ENCODE data around the gene C10orf71. TPM values are rescaled to one million over a fixed set of nuclear protein-coding genes. Genes with fewer than 3 reads are reported as not detected.
A peak's percentile ranks its signal among the peaks of the same experiment; 100 is the strongest.

C10orf71 gene
- total RNA-seq, 5 donors from 2014 or later (not counting 1 experiment from before 2014, with no cell fraction given): not detected

DNA sequence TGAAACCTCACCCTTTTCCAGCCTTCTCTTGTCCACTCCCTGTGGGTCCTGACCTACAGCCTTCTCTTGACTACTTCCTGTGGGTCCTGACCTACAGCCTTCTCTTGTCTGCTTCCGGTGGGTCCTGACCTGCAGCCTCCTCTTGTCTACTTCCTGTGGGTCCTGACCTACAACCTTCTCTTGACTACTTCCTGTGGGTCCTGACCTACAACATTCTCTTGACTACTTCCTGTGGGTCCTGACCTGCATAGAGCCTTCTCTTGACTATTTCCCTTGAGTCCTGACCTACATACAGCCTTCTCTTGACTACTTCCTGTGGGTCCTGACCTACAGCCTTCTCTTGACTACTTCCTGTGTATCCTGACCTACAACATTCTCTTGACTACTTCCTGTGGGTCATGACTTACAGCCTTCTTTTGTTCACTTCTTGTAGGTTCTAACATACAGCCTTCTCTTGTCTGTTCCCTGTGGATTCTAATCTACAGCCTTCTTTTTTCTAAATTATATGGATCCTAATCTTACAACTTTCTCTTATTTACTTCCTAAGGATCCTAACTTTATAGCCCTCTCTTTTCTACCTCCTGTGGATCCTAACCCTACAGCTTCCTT, 36.5 kb downstream of the C10orf71 start:
- Histone ChIP-seq H3K4me3 (ENCODE audit: control insufficient read depth in 1 of 2, extremely low read depth in 1 of 2, low read length in 1 of 2) (no peak overlapping the region), H3K27ac (ENCODE audit: low read length) (peak overlapping the region; percentile 57), H3K27me3 (replicated peaks in 1 of 2; ENCODE audit: control insufficient read depth in 2 of 2, extremely low read depth in 1 of 2, insufficient read depth in 2 of 2, low read length in 1 of 2) (peaks cover 0 to 2% of the 10 kb centered on the region in 2 experiments), H3K36me3 (ENCODE audit: control insufficient read depth in 2 of 2, extremely low read depth in 1 of 2, insufficient read depth in 1 of 2, low read length in 1 of 2) (no peaks in the 10 kb centered on the region), H3K9me3 (no peaks in the 10 kb centered on the region), H3K4me1 (ENCODE audit: control insufficient read depth in 1 of 2, extremely low read depth in 1 of 2, insufficient read depth in 2 of 2, low read length in 2 of 2) (peaks cover 0 to 8% of the 10 kb centered on the region in 2 experiments)
- WGBS (ENCODE audit: insufficient coverage): 69% methylated on average over 1 of the region's 1 CpG
- ATAC-seq (replicated peaks in 1 of 4) (peak in 2 of 4 experiments; percentile 42 to 58), DNase-seq (peak in 1 of 35 experiments; percentile 27)
- Mint-ChIP-seq H3K27ac (peak overlapping the region; percentile 56 to 67), H3K4me3 (no peak overlapping the region), H3K36me3 (peaks cover 9% of the 10 kb centered on the region), H3K9me3 (peaks cover 0 to 20% (median 18%) of the 10 kb centered on the region in 3 donors), H3K27me3 (peaks cover 7 to 11% of the 10 kb centered on the region in 2 donors), H3K4me1 (peaks cover 7 to 17% (median 17%) of the 10 kb centered on the region in 3 donors)
- ChIA-PET CTCF (no interaction called here), POLR2A (no interaction called here)

DNA sequence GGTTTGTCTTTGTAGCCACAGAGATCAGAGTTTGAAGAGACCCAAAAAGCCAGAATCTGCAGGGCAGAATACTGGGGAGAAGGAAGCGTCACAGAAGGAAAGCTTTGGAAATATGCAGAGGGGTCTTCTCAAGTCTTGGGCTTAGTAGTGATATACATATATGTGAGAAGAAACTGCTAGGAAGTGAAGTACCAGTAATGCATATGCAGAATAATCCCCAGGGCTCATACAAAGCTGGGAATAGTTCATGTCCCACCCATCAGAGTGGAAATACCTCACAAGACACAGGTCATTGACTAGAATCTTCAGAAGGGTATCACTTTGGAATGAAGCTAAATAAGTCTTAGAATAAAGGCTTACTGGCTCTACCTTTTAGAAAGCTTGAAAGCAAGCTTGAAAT, 39.6 kb downstream of the C10orf71 start:
- H3K27ac Mint-ChIP-seq: no peak overlapping the region
- peaks cover 0 to 20% (median 18%) of the 10 kb centered on the region in 3 donors for H3K9me3 Mint-ChIP-seq
- ATAC-seq (replicated peaks in 1 of 4) (no peak), DNase-seq (no peak)
- POLR2A ChIA-PET: no interaction called here
- H3K27me3 Mint-ChIP-seq: peaks cover 10 to 16% of the 10 kb centered on the region in 2 donors
- peaks cover 9% of the 10 kb centered on the region for H3K36me3 Mint-ChIP-seq
- Histone ChIP-seq H3K27ac (ENCODE audit: low read length) (no peak overlapping the region), H3K4me3 (ENCODE audit: control insufficient read depth in 1 of 2, extremely low read depth in 1 of 2, low read length in 1 of 2) (no peak overlapping the region), H3K4me1 (ENCODE audit: control insufficient read depth in 1 of 2, extremely low read depth in 1 of 2, insufficient read depth in 2 of 2, low read length in 2 of 2) (peaks cover 0 to 8% of the 10 kb centered on the region in 2 experiments), H3K36me3 (ENCODE audit: control insufficient read depth in 2 of 2, extremely low read depth in 1 of 2, insufficient read depth in 1 of 2, low read length in 1 of 2) (no peaks in the 10 kb centered on the region), H3K9me3 (no peaks in the 10 kb centered on the region), H3K27me3 (replicated peaks in 1 of 2; ENCODE audit: control insufficient read depth in 2 of 2, extremely low read depth in 1 of 2, insufficient read depth in 2 of 2, low read length in 1 of 2) (no peaks in the 10 kb centered on the region)
- H3K4me3 Mint-ChIP-seq: peak overlapping the region in 1 of 3 donors; percentile 32
- peaks cover 7 to 17% (median 17%) of the 10 kb centered on the region in 3 donors for H3K4me1 Mint-ChIP-seq
- 86% methylated on average over 1 of the region's 1 CpG for WGBS (ENCODE audit: insufficient coverage)
- CTCF ChIA-PET: no interaction called here

DNA sequence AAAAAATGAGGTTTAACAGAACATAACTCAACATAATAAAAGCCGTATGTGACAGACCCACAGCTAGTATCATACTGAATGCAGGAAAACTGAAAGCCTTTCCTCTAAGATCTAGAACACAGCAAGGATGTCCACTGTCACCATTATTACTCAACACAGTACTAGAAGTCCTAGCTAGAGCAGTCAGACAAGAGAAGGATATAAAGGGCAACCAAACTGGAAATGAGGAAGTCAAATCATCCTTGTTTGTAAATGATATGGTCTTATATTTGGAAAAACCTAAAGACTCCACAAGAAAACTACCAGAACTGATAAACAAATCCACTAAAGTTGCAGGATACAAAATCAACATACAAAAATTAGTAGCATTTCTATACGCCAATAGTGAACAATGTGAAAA, 45.9 kb downstream of the C10orf71 start:
- POLR2A ChIA-PET: no interaction called here
- WGBS (ENCODE audit: insufficient coverage): no CpG with 5 or more reads among the region's 2 CpGs
- Mint-ChIP-seq H3K36me3 (no peaks in the 10 kb centered on the region), H3K4me1 (no peaks in the 10 kb centered on the region), H3K9me3 (peaks cover 0 to 6% (median 4%) of the 10 kb centered on the region in 3 donors), H3K4me3 (no peak overlapping the region), H3K27me3 (peaks cover 5 to 8% of the 10 kb centered on the region in 2 donors), H3K27ac (no peak overlapping the region)
- H3K4me1 ChIP-seq (ENCODE audit: control insufficient read depth in 1 of 2, extremely low read depth in 1 of 2, insufficient read depth in 2 of 2, low read length in 2 of 2): no peaks in the 10 kb centered on the region
- no peak for DNase-seq
- peaks cover 0 to 2% of the 10 kb centered on the region in 2 experiments for H3K27me3 ChIP-seq (replicated peaks in 1 of 2; ENCODE audit: control insufficient read depth in 2 of 2, extremely low read depth in 1 of 2, insufficient read depth in 2 of 2, low read length in 1 of 2)
- no peak for ATAC-seq (replicated peaks in 1 of 4)
- no peak overlapping the region for H3K4me3 ChIP-seq (ENCODE audit: control insufficient read depth in 1 of 2, extremely low read depth in 1 of 2, low read length in 1 of 2)
- H3K27ac ChIP-seq (ENCODE audit: low read length): no peak overlapping the region
- CTCF ChIA-PET: no interaction called here
- H3K9me3 ChIP-seq: no peaks in the 10 kb centered on the region
- no peaks in the 10 kb centered on the region for H3K36me3 ChIP-seq (ENCODE audit: control insufficient read depth in 2 of 2, extremely low read depth in 1 of 2, insufficient read depth in 1 of 2, low read length in 1 of 2)

DNA sequence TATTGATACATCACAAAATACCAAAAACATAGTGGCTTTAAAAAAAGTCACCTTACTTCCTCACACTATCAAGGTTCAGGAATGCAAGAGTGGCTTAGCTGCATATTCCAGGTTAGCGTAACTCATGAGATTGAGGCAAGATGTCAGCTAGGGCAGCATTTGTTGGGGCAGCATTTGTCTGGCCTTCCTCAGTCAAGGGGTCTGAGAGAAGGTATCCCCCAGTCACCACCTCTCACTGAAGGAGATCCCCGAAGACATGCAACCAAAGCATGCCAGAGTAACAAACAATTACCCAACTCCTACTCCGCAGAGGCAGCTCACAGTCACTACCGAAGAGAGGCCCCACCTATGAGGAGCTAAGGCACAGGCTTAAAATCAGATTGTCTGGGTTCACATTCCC, 48.4 kb downstream of the C10orf71 start:
- peaks cover 6 to 12% (median 10%) of the 10 kb centered on the region in 3 donors for H3K9me3 Mint-ChIP-seq

DNA sequence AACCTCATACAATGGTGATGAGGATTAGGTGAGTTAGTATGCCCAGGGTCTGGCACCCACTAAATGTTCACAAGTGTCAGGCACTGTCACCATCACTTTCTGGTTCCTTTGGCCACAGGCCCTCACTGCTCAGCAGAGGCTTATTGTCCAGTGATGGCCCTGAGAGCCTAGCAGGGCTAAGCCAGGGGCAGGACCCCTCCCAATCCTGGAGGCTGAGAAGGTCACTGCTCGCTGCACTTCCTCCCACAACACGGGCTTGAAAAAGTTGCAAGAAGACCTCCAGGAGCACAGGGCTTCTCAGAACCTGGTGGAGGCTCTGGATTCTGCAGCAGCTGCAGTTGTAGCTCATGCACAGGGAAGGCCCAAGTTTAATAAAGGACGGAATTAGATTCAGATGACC, 48.9 kb downstream of the C10orf71 start:
- Histone ChIP-seq H3K4me3 (ENCODE audit: control insufficient read depth in 1 of 2, extremely low read depth in 1 of 2, low read length in 1 of 2) (no peak overlapping the region), H3K9me3 (no peaks in the 10 kb centered on the region), H3K27me3 (replicated peaks in 1 of 2; ENCODE audit: control insufficient read depth in 2 of 2, extremely low read depth in 1 of 2, insufficient read depth in 2 of 2, low read length in 1 of 2) (peaks cover 0 to 11% of the 10 kb centered on the region in 2 experiments), H3K27ac (ENCODE audit: low read length) (no peak overlapping the region), H3K36me3 (ENCODE audit: control insufficient read depth in 2 of 2, extremely low read depth in 1 of 2, insufficient read depth in 1 of 2, low read length in 1 of 2) (no peaks in the 10 kb centered on the region), H3K4me1 (ENCODE audit: control insufficient read depth in 1 of 2, extremely low read depth in 1 of 2, insufficient read depth in 2 of 2, low read length in 2 of 2) (no peaks in the 10 kb centered on the region)
- Mint-ChIP-seq H3K27ac (no peak overlapping the region), H3K4me3 (no peak overlapping the region), H3K9me3 (peaks cover 6 to 12% (median 10%) of the 10 kb centered on the region in 3 donors), H3K36me3 (no peaks in the 10 kb centered on the region), H3K27me3 (peaks cover 9 to 10% of the 10 kb centered on the region in 2 donors), H3K4me1 (no peaks in the 10 kb centered on the region)
- CTCF ChIA-PET: no interaction called here
- DNase-seq: no peak
- POLR2A ChIA-PET: no interaction called here
- ATAC-seq (replicated peaks in 1 of 4): no peak
- WGBS (ENCODE audit: insufficient coverage): 76% methylated on average over 2 of the region's 3 CpGs

More for the DNA sequence above, 48.4 kb downstream of the C10orf71 start:
- ChIA-PET CTCF (no interaction called here), POLR2A (no interaction called here)
- Mint-ChIP-seq H3K27ac (no peak overlapping the region), H3K4me1 (no peaks in the 10 kb centered on the region), H3K27me3 (peaks cover 12 to 13% of the 10 kb centered on the region in 2 donors), H3K4me3 (no peak overlapping the region), H3K36me3 (no peaks in the 10 kb centered on the region)
- ATAC-seq (replicated peaks in 1 of 4) (no peak), DNase-seq (no peak)
- Histone ChIP-seq H3K27me3 (replicated peaks in 1 of 2; ENCODE audit: control insufficient read depth in 2 of 2, extremely low read depth in 1 of 2, insufficient read depth in 2 of 2, low read length in 1 of 2) (peaks cover 0 to 7% of the 10 kb centered on the region in 2 experiments), H3K4me1 (ENCODE audit: control insufficient read depth in 1 of 2, extremely low read depth in 1 of 2, insufficient read depth in 2 of 2, low read length in 2 of 2) (no peaks in the 10 kb centered on the region), H3K9me3 (no peaks in the 10 kb centered on the region), H3K27ac (ENCODE audit: low read length) (no peak overlapping the region), H3K36me3 (ENCODE audit: control insufficient read depth in 2 of 2, extremely low read depth in 1 of 2, insufficient read depth in 1 of 2, low read length in 1 of 2) (no peaks in the 10 kb centered on the region), H3K4me3 (ENCODE audit: control insufficient read depth in 1 of 2, extremely low read depth in 1 of 2, low read length in 1 of 2) (no peak overlapping the region)
- WGBS (ENCODE audit: insufficient coverage): 84% methylated on average over 3 of the region's 4 CpGs

DNA sequence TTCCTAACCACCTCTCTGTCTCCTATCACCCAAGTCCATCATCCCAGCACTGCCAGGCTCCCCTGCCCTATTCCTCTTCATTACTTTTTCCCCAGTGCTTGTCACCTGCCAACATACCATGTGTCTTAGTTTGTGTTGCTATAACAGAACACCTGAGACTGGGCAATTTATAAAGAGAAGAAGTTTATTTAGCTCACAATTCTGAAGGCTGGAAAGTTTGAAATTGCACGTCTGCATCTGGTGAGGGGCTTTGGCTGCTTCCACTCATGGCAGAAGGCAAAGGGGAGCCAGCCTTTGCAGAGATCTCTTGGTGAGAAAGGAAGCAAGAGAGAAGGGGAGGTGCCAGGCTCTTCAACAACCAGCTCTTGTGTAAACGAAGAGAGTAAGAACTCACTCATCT, 49.6 kb downstream of the C10orf71 start:
- H3K27ac ChIP-seq (ENCODE audit: low read length): no peak overlapping the region
- H3K4me1 Mint-ChIP-seq: no peaks in the 10 kb centered on the region

More for the DNA sequence above, 49.6 kb downstream of the C10orf71 start:
- DNase-seq (no peak), ATAC-seq (replicated peaks in 1 of 4) (no peak)
- Histone ChIP-seq H3K4me3 (ENCODE audit: control insufficient read depth in 1 of 2, extremely low read depth in 1 of 2, low read length in 1 of 2) (no peak overlapping the region), H3K27me3 (replicated peaks in 1 of 2; ENCODE audit: control insufficient read depth in 2 of 2, extremely low read depth in 1 of 2, insufficient read depth in 2 of 2, low read length in 1 of 2) (peaks cover 0 to 17% of the 10 kb centered on the region in 2 experiments), H3K4me1 (ENCODE audit: control insufficient read depth in 1 of 2, extremely low read depth in 1 of 2, insufficient read depth in 2 of 2, low read length in 2 of 2) (no peaks in the 10 kb centered on the region), H3K36me3 (ENCODE audit: control insufficient read depth in 2 of 2, extremely low read depth in 1 of 2, insufficient read depth in 1 of 2, low read length in 1 of 2) (no peaks in the 10 kb centered on the region), H3K9me3 (no peaks in the 10 kb centered on the region)
- Mint-ChIP-seq H3K9me3 (peaks cover 6 to 12% (median 10%) of the 10 kb centered on the region in 3 donors), H3K36me3 (no peaks in the 10 kb centered on the region), H3K27ac (no peak overlapping the region), H3K4me3 (no peak overlapping the region), H3K27me3 (peaks cover 8 to 10% of the 10 kb centered on the region in 2 donors)
- CTCF ChIA-PET: no interaction called here
- 80% methylated on average over 1 of the region's 2 CpGs for WGBS (ENCODE audit: insufficient coverage)
- POLR2A ChIA-PET: interaction anchor here in 1 of 2 donors (0.7 kb wide), 1 partner anchor 105 kb away, joined by 3 read pairs; no protein-coding TSS in a partner anchor
